HL-60 (cell line): ENCODE measurements around the gene EPB41L4B.
A peak's percentile ranks its signal among the peaks of the same experiment; 100 is the strongest.

Experiments used
- POLR2AphosphoS5 ChIP-seq: IDR thresholded peaks from 2 replicates; pipeline ENCODE4 v1.6.1; 2012; ENCODE audit warnings: low read depth
- SPI1 ChIP-seq: IDR thresholded peaks from 2 replicates; pipeline ENCODE4 v1.6.1; 2012; ENCODE audit warnings: low read depth, mild to moderate bottlenecking, borderline replicate concordance
- TF ChIP-seq, protein P1 (sequence below): IDR thresholded peaks from one replicate; pipeline ENCODE4 v1.5.1; 2011; ENCODE audit warnings: low read length, control low read depth, inconsistent platforms; ENCODE audit not compliant: insufficient read depth
- TF ChIP-seq, protein P2 (sequence below): IDR thresholded peaks from 2 replicates; pipeline ENCODE4 v1.6.1; 2012; ENCODE audit warnings: low read depth; ENCODE audit not compliant: insufficient replicate concordance

DNA sequence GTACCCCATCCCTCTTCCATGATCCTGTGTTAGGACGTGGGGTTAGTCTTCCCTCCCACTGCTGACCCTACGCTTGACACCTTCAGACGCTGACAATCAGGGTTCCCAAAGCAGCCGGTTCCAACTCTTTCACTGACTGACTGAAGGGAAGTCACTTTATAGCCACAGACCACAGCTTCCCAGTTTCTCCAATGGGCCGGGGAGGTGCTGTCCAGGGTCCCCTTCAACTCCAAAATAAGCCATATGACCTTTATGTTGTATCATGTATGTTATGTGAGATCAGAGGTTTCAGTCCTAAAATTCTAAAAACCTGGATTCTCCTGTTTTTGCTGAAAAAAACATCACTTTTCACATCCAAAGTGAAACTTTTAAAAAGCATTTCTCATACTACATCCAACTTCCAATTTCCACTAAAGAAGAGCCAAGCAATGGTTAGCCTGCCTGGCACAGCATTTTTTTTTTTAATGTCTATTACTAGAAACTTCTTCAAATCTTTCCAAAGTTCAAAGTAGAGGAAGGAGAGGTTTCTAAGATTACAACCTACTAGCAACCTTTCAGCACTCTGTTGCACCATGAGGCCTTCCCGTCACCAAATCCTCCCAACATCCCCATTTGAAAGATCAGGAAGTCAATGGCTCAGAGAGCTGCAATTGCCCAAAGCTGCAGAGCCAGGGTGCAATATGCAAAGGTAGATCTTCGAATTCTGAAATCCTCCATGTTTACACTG, 5.2 kb downstream of the EPB41L4B start:
- TF ChIP-seq POLR2AphosphoS5 = no peak
- TF ChIP-seq, protein P1, sequence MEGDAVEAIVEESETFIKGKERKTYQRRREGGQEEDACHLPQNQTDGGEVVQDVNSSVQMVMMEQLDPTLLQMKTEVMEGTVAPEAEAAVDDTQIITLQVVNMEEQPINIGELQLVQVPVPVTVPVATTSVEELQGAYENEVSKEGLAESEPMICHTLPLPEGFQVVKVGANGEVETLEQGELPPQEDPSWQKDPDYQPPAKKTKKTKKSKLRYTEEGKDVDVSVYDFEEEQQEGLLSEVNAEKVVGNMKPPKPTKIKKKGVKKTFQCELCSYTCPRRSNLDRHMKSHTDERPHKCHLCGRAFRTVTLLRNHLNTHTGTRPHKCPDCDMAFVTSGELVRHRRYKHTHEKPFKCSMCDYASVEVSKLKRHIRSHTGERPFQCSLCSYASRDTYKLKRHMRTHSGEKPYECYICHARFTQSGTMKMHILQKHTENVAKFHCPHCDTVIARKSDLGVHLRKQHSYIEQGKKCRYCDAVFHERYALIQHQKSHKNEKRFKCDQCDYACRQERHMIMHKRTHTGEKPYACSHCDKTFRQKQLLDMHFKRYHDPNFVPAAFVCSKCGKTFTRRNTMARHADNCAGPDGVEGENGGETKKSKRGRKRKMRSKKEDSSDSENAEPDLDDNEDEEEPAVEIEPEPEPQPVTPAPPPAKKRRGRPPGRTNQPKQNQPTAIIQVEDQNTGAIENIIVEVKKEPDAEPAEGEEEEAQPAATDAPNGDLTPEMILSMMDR = no peak
- TF ChIP-seq SPI1 = peak; percentile 59; the same call in 1 of the 2 replicates
- TF ChIP-seq, protein P2, sequence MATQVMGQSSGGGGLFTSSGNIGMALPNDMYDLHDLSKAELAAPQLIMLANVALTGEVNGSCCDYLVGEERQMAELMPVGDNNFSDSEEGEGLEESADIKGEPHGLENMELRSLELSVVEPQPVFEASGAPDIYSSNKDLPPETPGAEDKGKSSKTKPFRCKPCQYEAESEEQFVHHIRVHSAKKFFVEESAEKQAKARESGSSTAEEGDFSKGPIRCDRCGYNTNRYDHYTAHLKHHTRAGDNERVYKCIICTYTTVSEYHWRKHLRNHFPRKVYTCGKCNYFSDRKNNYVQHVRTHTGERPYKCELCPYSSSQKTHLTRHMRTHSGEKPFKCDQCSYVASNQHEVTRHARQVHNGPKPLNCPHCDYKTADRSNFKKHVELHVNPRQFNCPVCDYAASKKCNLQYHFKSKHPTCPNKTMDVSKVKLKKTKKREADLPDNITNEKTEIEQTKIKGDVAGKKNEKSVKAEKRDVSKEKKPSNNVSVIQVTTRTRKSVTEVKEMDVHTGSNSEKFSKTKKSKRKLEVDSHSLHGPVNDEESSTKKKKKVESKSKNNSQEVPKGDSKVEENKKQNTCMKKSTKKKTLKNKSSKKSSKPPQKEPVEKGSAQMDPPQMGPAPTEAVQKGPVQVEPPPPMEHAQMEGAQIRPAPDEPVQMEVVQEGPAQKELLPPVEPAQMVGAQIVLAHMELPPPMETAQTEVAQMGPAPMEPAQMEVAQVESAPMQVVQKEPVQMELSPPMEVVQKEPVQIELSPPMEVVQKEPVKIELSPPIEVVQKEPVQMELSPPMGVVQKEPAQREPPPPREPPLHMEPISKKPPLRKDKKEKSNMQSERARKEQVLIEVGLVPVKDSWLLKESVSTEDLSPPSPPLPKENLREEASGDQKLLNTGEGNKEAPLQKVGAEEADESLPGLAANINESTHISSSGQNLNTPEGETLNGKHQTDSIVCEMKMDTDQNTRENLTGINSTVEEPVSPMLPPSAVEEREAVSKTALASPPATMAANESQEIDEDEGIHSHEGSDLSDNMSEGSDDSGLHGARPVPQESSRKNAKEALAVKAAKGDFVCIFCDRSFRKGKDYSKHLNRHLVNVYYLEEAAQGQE = peak; percentile 92
